GM12873 (cell line): ENCODE data around the gene PTPRN2.

Source experiments
- CTCF ChIP-seq: IDR thresholded peaks from 2 replicates; pipeline ENCODE4 v1.5.1; 2012; ENCODE audit warnings: low read depth, mild to moderate bottlenecking, moderate library complexity, low read length, control low read depth; ENCODE audit not compliant: insufficient read depth; ENCODE audit errors: missing control alignments

The PTPRN2 gene

GRCh38 chr7:158343936-158344455, 243.6 kb downstream of the PTPRN2 start:
- no peak for TF ChIP-seq CTCF

GRCh38 chr7:158343526-158343925, 244.1 kb downstream of the PTPRN2 start:
- TF ChIP-seq CTCF, result no peak

GRCh38 chr7:158329686-158330085, 257.9 kb downstream of the PTPRN2 start:
- no peak for TF ChIP-seq CTCF

- no peak for TF ChIP-seq CTCF
These were observed 258.5 kb downstream of the PTPRN2 start for GRCh38 chr7:158329014-158329610.

GRCh38 chr7:158328376-158329013, 259.1 kb downstream of the PTPRN2 start:
- no peak for TF ChIP-seq CTCF

GRCh38 chr7:158327571-158328180, 259.9 kb downstream of the PTPRN2 start:
- no peak for TF ChIP-seq CTCF

- TF ChIP-seq CTCF, result no peak
These were observed 260.6 kb downstream of the PTPRN2 start for GRCh38 chr7:158327012-158327411.
